NCI-H146 treated with DMSO at 0.1 percent for 48 hours (cell line): ENCODE results near the gene TYW1.
"Not testable (repeated sequence)": the region's sequence is repeated elsewhere in the genome, so short reads cannot be mapped to it uniquely, and the experiment has no call there.

Experiments used
- DNase-seq: peaks from one replicate; lab custom pipeline; 2025; ENCODE audit not compliant: unreplicated experiment; lab: John Stamatoyannopoulos, UW

TYW1 gene

GRCh38 chr7:66994691-66995049 is 2.0 kb upstream of the TYW1 start:
- peak; percentile 26 for DNase-seq

GRCh38 chr7:66995050-66995776 is 1.4 kb upstream of the TYW1 start, which contains the start of gene SBDS:
Gene SBDS, minus strand, starts transcription at chr7:66995586. Its CDS starts 169 bp downstream, at chr7:66995417.
- peak; percentile 97 for DNase-seq

- not testable (repeated sequence) for DNase-seq
Observed at GRCh38 chr7:67000601-67001258, 4.1 kb downstream of the TYW1 start.

- DNase-seq = not testable (repeated sequence)
Observed at GRCh38 chr7:67004145-67004544, 7.5 kb downstream of the TYW1 start.

GRCh38 chr7:67006965-67007364 is 10.3 kb downstream of the TYW1 start:
- DNase-seq = no peak

- no peak for DNase-seq
Observed at GRCh38 chr7:67008260-67008659, 11.6 kb downstream of the TYW1 start.

GRCh38 chr7:67009677-67010076 is 13.0 kb downstream of the TYW1 start:
- not testable (repeated sequence) for DNase-seq

- not testable (repeated sequence) for DNase-seq
Observed at GRCh38 chr7:67014076-67014622, 17.5 kb downstream of the TYW1 start.

GRCh38 chr7:67017971-67018370 is 21.3 kb downstream of the TYW1 start:
- DNase-seq = not testable (repeated sequence)

- no peak for DNase-seq
Observed at GRCh38 chr7:67018940-67019339, 22.3 kb downstream of the TYW1 start.

- DNase-seq = peak; percentile 88
Observed at GRCh38 chr7:67019562-67020390, 23.1 kb downstream of the TYW1 start.

GRCh38 chr7:67021260-67021659 is 24.6 kb downstream of the TYW1 start:
- DNase-seq = no peak

- no peak for DNase-seq
Observed at GRCh38 chr7:67022511-67022910, 25.9 kb downstream of the TYW1 start.

- DNase-seq = not testable (repeated sequence)
Observed at GRCh38 chr7:67025459-67025858, 28.8 kb downstream of the TYW1 start.

- DNase-seq = not testable (repeated sequence)
Observed at GRCh38 chr7:67031685-67032084, 35.1 kb downstream of the TYW1 start.

- DNase-seq = no peak
Observed at GRCh38 chr7:67033251-67033650, 36.6 kb downstream of the TYW1 start.

- not testable (repeated sequence) for DNase-seq
Observed at GRCh38 chr7:67036432-67037395, 40.1 kb downstream of the TYW1 start.

- DNase-seq = not testable (repeated sequence)
Observed at GRCh38 chr7:67040832-67041231, 44.2 kb downstream of the TYW1 start.

GRCh38 chr7:67042781-67043558 is 46.3 kb downstream of the TYW1 start:
- DNase-seq = not testable (repeated sequence)
